Measurements from ENCODE around the gene JAZF1.
A peak's percentile ranks its signal among the peaks of the same experiment; 100 is the strongest.

JAZF1 gene

DNA sequence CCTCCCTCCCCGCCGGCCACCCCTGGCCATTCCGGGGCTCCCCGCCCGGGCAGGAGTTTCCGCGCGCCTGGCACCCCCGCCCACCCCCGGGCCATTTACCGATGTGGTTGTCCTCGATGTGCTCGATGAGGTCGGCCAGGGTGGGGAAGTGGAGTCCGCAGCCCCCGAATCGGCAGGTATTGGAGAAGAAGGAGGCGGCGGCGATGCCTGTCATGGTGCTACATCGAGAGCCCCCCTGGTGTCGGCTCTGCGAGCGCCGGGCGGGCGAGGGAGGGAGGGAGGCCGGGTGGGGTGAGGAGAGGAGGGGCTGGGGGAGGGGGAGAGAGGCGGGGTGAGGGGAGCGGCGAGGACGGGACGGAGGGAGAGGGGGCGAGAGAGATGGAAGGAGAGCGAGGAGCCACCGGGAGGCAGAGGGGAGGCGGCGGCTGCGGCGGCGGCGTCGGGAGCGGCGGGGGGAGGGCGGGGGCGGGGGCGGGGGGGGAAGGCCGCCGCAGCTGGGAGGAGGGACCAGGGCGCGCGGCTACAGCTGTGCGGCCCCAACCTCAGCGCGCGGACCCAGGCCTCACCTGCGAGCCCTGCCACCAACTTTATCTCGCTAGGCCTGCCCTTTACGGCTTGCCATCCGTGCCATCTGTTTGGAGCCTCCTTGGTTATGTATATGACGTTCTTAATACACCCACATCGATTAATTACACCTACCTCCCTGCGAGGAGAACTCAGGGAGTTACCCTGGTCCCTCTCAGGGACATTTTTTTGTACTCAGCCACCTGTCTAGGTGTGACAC is at the start of gene JAZF1:
TSS of gene JAZF1 (minus strand) at position 432 of the 784 bp plus-strand sequence.
- peak; percentile 21 to 24 (median 22) for DNase-seq (ENCODE audit: low read depth in 4 of 4, low spot score in 1 of 4)

DNA sequence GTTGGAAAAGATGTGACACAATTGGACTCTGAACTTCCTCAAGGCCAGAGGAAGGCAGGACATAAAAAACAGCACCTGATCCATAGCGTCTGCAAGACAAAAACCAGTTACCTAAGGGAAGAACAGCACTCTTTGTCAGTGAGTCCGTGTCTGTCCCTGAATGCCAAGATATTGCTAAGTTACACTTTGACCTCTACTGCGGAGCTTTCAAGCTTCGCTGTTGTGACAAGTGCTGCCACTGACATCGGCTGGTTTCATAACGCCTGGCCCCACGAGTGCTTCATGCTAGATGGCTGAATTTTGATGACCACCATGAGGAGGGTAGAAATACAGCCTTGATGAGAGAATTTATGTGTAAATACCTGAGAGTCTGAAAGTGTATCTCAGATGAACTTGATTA is 49.7 kb upstream of the JAZF1 start:
- DNase-seq (ENCODE audit: low read depth in 4 of 4, low spot score in 1 of 4), result no peak

DNA sequence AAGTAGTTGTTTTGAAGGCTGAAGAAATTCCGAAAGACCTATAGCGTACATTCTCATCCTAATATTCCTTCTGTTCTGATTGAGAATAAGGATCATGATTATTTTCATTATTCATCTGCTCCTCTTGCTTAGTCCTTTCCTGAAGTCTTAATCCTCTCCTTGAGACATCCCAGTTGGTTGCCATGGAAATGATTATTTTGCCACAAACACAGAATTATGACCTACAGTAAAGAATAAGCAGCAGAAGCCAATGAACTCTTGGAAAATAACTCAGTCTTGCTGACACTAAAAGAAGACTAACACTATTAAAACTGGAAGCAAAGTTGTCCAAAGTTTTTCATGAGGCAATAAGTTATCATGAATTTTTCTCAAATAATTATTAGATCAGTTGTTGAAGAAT is 47.8 kb upstream of the JAZF1 start:
- DNase-seq (ENCODE audit: low read depth in 4 of 4, low spot score in 1 of 4), result no peak

DNA sequence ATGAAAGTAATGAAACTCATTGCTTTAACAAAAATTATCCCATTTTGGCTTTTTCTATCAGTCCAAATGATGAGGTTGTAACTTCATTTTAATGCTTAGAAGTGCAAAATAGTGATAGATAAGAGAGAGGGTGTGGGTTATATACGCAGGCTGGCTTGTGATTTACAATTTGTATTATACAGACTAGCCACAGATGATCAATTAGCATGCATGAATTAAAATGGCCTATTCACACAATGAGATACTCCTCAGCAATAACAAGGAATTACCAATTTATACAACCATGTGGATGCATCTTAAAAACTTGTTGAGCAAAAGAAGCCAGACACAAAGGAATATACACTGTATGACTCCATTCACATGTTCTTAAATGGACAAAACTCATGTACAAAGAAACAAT is 45.4 kb upstream of the JAZF1 start:
- DNase-seq (ENCODE audit: low read depth in 4 of 4, low spot score in 1 of 4), result no peak

DNA sequence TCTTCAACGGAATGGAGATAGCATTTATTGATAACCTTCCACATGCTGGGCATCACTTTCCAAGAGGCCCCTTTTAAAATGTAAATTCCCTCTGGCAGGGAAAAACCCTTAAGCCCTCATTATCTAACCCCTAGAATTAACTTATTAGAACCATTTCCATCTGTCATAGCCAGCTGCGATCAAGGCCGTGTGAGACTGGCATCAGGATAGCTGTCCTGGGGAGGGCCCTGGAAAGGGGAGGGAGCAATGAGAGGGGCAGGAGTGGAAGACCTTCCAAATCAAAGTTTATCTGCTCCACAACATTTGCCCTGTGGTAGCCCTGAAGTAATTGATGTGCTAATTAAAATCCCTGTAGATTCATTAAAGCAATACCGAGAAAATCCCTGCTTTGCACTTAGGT is 45.0 kb upstream of the JAZF1 start:
- no peak for DNase-seq (ENCODE audit: low read depth in 4 of 4, low spot score in 1 of 4)

DNA sequence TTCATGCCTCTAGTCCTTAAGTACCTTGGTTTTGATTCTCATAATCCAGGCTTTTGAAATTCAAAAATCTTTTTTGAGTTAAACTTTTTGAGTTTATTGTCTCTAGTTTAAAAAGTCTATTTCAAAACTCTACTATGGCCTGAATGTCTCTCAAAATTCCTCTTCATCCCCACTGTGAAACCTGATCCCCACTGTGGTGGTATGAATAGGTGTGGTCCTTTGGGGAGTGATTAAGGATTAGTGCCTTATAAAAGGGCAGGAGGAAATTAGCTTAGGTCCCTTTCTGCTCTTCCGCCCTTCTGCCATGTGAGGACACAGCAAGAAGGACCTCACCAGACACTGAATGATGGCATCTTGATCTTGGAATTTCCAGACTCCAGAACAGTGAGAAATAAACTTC is 44.1 kb upstream of the JAZF1 start:
- no peak for DNase-seq (ENCODE audit: low read depth in 4 of 4, low spot score in 1 of 4)

DNA sequence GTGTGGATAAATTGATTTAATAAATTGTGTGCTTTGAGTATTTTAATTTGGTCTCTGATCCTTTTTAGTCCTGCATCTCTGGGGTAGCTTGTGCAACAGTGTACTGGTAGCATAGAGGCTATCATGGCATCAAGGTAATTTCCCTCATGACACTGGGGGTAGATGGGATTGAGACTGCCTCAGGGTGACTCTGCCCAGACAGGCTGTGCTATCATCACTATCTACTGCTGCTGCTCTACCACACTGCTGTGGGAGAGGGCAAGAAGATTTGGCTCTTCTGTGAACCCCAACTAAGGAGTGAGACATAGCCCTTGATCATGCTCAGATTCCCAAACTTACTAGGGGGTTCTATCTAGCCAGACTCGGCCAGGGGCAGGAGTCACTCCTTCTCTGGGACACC is 43.6 kb upstream of the JAZF1 start:
- DNase-seq (ENCODE audit: low read depth in 4 of 4, low spot score in 1 of 4), result no peak

DNA sequence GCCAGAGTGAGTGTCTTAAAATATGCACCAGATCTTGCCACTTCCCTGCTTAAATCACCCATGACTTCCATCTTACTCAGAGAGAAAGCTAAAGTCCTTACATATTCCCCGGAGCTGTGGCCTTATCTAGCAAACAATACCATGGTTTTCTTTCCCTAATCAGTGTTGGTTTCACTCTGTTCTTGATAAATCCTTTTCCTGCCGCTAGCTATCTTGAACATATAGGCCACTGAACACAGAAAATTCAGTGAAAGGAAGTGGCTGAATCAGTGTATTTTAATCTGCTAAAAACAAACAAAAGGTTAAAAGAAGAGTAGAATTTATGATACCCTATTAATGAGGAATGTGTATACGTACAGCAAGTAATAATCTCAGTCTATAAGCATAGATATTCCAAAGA is 42.0 kb upstream of the JAZF1 start:
- DNase-seq (ENCODE audit: low read depth in 4 of 4, low spot score in 1 of 4), result no peak

DNA sequence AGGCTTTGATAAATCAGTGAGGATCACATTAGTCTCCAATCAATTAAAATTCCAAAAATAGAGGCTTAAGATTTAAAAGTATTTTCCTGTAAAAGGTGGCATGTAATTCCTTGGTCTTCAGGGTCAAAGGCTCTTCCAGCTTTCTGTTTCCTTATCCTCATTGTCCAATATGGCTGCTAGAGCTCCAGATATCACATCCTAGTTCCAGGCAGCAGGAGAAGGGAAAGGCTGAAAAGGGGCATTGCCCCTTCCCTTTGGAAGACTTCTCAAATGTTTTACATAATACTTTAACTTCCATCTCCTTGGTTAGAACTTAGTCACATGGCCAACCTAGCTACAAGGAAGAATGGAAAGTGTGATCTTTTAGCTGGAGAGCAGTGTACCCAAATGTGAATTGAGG is 39.2 kb upstream of the JAZF1 start:
- DNase-seq (ENCODE audit: low read depth in 4 of 4, low spot score in 1 of 4), result no peak

DNA sequence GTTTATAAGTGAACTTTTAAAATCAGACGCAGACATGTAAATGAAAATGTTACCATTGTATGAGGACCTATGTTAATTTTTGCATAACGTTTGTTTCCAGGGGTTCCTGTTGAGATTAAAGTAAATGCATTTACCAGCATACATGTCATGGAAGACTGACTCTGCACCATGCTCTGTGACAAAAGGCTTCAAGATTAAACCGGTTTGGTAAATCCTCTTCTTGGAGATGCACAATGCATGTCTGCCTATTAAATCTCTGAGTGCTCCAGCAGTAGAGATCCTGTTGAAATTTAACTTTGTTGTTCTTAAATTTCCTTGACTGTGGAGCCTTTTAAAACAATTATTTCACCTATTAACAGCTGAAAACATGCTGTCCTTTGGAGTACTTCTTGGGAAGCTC is 36.5 kb upstream of the JAZF1 start:
- no peak for DNase-seq (ENCODE audit: low read depth in 4 of 4, low spot score in 1 of 4)

DNA sequence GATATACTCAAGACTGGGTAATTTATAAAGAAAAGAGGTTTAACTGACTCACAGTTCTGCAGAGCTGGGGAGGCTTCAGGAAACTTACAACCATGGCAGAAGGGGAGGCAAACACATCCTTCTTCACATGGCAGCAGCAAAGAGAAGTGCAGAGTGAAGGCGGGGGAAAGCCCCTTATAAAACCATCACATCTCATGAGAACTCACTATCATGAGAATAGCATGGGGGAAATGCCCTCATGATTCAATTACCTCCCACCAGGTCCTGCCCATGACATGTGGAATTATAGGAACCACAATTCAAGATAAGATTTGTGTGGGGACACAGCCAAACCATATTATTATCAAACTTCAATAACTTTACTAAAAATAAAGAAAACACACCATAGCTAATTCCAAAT is 30.4 kb upstream of the JAZF1 start:
- peak in 2 of 4 experiments; percentile 5 to 9 for DNase-seq (ENCODE audit: low read depth in 4 of 4, low spot score in 1 of 4)

DNA sequence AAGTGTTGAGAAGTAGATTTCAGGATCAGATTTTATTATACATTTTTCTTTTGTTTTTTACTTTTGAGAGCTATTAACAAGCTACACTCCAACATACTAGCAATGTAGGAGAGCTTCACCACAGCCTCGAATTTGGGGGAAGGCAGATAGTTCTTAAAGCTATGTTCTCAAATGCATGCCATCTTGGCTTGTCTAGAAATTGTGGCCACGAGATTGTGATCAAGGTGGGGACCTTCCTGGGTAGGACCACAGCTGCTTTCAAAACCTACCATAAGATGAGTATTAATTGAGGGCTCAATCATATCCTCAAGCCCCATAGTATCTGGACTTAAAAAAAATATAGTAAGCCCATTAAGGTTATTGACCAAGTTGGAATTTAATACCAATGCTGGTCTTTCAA is 27.9 kb upstream of the JAZF1 start:
- no peak for DNase-seq (ENCODE audit: low read depth in 4 of 4, low spot score in 1 of 4)

DNA sequence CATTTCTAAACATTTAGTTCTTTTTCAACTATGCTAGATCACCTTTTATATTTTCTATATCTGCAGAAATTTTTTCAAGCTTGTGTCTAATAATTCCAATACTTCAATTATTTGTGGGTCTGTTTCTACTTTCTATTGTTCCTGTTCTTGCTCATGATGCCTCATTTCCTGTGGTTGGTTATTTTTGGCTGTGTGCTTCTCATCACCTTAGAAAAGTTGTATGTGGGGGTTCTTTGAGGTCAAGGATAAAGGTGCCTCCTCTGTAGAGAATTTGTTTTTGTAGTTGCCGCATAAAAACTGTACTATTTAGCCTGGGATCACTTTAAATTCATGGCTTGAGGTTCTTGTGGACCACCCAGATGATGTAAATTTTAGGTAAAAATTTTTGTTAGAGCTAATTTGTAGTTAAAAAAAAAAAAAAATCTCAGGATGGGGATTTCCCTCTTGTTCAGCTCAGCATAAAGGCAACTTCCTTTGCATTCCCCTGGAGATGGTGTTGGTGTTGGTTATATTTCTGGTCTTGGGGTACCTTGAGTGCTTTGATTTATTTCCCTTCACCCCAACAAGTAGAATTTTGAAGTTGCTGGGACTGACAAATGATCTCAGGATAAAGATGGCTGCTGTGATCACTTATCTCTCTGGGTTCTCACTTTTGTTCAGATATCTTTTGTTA is 27.0 kb upstream of the JAZF1 start:
- DNase-seq (ENCODE audit: low read depth in 4 of 4, low spot score in 1 of 4), result no peak

DNA sequence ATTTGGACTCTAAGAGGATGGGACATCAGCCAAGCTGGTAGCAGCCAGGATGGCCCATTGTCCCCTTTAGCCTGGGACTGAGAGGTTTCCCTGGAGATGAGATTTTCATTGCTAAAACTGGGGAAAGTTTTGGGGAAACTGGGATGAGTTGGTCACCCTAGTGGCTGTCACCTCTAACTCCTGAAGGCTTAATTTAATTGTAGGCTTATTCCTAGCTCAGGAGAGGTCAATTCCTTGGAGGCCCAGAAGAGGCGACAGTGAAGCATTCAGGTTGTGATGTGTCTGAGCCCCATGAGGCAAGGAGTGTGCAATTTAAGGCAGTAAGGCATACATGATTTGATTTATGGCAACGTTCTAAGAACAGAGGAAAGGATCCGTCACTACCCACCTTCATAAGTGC is 24.9 kb upstream of the JAZF1 start:
- DNase-seq (ENCODE audit: low read depth in 4 of 4, low spot score in 1 of 4), result no peak

DNA sequence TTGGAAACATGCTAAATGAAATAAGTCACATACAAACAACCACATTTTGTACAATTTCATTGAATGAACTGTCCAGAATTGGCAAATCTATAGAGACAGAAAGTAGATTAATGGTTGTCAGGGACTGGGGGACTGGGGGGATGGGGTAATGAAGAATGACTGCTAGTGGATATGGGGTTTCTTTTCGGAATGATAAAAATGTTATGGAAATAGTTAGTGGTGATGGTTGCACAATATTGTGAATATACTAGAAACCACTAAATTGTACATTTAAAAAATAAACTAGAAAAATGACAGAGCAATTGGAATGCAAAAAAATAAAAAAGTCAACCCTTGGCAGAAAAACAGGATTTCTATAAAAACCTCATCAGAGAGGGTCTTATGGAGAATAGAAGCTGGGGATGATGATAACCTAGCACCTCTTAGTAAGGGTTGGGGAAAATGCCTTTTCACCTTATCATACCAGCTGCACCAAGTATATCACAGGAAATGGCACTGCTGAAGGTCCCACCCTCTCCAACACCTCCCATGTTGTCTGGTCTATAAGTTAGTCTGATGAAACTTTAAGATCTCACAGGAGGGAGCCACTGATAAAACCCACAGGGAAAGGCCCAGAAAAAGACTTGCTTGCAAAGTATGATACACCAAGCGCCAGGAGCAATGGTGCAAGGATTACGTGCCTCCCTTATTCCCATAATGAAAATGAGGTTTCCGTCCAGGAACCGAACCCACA is 23.1 kb upstream of the JAZF1 start:
- no peak for DNase-seq (ENCODE audit: low read depth in 4 of 4, low spot score in 1 of 4)

DNA sequence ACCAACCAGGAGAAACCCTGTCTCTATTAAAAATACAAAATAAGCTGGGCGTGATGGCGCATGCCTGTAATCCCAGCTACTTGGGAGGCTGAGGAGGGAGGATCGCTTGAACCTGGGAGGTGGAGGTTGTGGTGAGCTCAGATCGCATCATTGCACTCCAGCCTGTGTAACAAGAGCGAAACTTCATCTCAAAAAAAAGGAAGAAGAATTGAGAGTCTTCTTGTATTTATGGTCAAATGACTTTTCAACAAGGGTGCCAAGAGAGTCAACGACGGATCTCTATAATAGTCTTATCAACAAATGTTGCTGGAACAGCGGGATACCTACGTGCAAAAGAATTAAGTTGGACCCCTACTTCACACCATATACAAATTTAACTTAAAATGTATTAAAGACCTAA is 21.6 kb upstream of the JAZF1 start:
- DNase-seq (ENCODE audit: low read depth in 4 of 4, low spot score in 1 of 4), result no peak

DNA sequence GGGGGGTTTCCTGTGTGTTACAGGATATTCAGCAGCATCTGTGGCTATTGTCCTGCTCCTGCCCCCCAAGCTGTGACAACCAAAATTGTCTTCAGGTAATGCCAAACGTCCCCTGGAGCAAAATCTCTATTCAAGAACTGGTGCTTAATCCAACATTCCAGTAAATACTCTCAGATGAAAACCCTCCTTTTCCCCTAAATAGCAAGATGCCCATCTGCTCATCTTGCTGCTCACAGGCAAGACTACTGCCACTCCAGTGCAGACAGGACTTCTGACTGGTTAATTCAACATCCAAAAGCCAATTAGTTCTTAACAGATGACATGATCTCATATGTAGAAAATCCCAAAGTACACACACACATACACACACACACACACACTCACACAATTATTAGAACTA is 20.5 kb upstream of the JAZF1 start:
- DNase-seq (ENCODE audit: low read depth in 4 of 4, low spot score in 1 of 4), result no peak

DNA sequence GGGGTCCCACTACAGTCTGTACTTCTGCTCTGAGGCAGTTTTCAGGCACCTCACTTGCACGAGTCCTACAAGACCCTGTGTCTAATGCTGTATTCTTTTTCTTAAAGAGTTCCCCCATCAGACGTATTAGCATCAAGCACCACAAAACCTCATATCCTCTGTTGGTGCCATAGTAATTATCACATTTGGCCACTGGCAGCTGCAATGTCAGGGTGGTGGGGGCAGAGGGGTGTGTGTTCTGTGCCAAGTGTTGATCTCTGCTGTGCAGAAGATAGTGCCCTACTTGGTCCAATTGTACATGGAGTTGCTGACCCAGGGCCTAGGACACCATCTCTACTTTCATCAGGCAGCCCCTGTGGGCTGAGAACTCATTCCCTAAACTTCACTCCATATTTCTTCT is 20.0 kb upstream of the JAZF1 start:
- no peak for DNase-seq (ENCODE audit: low read depth in 4 of 4, low spot score in 1 of 4)

DNA sequence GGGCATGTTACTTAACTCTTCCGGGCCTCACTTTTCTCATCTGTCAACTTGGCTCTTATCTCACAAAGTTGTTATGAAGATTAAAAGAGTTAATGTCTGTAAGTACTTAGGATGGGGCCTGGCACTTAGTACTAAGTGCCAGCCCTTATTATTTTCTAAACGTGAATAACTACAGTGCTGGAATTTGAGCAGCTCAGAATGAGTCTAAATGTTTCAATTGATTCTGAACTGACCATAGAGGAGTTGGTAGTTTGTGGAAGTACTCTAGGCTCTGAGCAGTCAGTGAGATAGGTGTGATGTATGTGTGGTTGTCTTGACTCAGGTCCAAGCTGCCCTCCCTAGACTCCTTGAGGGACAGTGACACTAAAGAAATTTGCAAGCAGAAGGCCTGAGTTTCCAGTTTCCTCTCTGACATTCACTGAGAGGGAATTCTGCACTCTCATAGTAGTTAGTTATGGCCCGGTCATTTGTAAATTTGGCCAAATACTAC is 18.5 kb upstream of the JAZF1 start:
- DNase-seq (ENCODE audit: low read depth in 4 of 4, low spot score in 1 of 4), result no peak

DNA sequence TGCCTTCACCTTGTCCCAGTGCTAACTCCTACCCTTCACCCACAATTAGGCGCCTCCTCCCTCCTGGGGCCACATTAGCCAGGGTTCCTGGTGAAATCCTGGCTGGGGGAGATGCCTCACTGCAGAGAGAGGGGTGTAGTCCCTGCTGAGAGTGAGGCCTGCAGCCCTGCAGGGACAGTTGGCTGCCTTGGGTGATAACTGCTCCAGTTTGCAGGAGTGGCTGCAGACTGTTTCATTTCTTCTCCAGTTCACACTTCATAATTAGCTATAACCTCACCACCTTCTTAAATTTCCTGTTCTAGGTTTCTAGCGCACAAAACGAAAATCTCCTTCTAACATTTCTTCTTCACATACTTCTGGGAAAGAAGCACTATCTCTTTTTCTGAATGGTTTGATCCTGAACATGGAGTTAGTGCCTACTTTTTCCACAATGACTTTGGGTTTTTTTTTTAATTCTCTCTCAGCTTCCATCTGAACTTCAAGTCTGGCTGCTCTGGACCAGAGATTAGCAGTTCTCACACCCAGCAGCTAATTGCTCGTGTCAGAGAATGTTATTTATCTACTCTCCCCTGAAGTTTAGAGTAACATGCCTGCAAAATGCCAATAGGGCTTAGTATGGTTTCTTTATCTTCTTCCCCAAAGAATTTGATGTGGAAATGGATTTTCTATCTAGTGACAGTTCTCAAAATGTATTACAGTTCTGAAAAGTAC is 15.5 kb upstream of the JAZF1 start:
- DNase-seq (ENCODE audit: low read depth in 4 of 4, low spot score in 1 of 4), result no peak

DNA sequence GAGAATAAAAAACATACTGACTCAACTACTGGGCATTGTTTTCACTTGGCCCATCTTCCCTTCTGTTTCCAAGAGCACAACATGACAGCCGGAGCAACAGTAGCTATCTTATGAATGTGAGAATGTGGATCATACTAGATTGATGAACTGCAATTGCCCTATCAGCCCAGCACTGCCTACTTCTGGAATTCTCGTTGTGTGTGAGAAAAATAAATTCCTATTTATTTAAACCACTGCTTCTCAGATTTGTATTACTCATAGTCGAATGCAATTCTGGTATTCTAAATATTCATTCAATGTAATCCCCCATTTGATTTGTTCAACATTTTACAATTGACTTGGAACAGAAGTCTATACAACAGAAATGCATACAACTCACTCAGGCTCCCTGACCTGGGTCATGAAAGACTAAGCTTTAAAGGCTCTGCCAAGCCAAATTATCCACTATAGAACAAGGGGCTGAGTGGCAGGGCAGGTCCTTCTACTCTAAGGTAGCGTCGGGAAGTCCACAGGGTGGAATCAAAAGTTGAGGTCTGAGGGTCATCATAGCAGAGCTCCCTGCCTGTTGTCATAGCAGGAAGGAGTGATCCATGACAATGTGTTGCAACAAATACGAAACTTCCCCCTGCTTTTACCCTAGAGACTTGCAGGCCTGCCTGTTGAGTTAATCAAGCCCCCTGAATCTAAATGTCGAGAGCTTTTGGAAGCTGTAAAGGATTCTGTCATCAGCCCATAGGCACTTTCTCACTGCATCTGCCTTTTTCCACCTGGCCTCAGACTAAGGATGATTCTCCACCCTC is 12.4 kb upstream of the JAZF1 start:
- DNase-seq (ENCODE audit: low read depth in 4 of 4, low spot score in 1 of 4), result no peak
